WTC11 (cell line): ENCODE data around the gene MVB12A. TPM values are rescaled to one million over a fixed set of nuclear protein-coding genes. Genes with fewer than 3 reads are reported as not detected.

ENCODE experiments used
- ATAC-seq: fragments of 200-7000 bp; cut with Tn5 transposase; 2 replicates; pipeline ENCODE4 v1.10.0; 2021; ENCODE audit warnings: mild to moderate bottlenecking, moderate library complexity
- CTCF ChIA-PET: fragments of 300-600 bp; sonication (Branson Sonifier 250); formaldehyde crosslinking; loops from one replicate; lab custom pipeline; 2021; ENCODE audit warnings: antibody characterized with exemption; lab: Charles Lee
- POLR2A ChIA-PET: fragments of 350-600 bp; sonication (Branson Sonifier 250); formaldehyde crosslinking; loops from one replicate; lab custom pipeline; 2021; ENCODE audit warnings: antibody characterized with exemption; lab: Charles Lee
- DNase-seq: peaks from one replicate; pipeline ENCODE4 v3.0.0; 2021; ENCODE audit warnings: low spot score
- H3K27ac Mint-ChIP-seq: 2 replicates; pipeline ENCODE4 v1.8.0; 2021; ENCODE audit warnings: mixed read lengths
- H3K27me3 Mint-ChIP-seq: 2 replicates; pipeline ENCODE4 v1.8.0; 2021; ENCODE audit warnings: low read depth, mild to moderate bottlenecking, moderate library complexity, mixed read lengths
- H3K36me3 Mint-ChIP-seq: 2 replicates; pipeline ENCODE4 v1.8.0; 2021; ENCODE audit warnings: mixed read lengths
- H3K4me1 Mint-ChIP-seq: 2 replicates; pipeline ENCODE4 v1.8.0; 2022; ENCODE audit warnings: mixed read lengths
- H3K4me3 Mint-ChIP-seq: 2 replicates; pipeline ENCODE4 v1.8.0; 2021; ENCODE audit warnings: mild to moderate bottlenecking, moderate library complexity, mixed read lengths
- H3K9me3 Mint-ChIP-seq: 2 replicates; pipeline ENCODE4 v1.8.0; 2021; ENCODE audit warnings: mixed read lengths
- ATF1 ChIP-seq: sonication (generic); formaldehyde crosslinking; IDR thresholded peaks from 2 replicates; pipeline ENCODE4 v1.8.1; 2023; ENCODE audit warnings: mild to moderate bottlenecking, moderate library complexity, missing genetic modification reagents
- CBFB ChIP-seq: sonication (generic); formaldehyde crosslinking; IDR thresholded peaks from 2 replicates; pipeline ENCODE4 v1.8.1; 2022; ENCODE audit warnings: mild to moderate bottlenecking, low read depth, missing genetic modification reagents
- CREM ChIP-seq: sonication (generic); formaldehyde crosslinking; IDR thresholded peaks from 2 replicates; pipeline ENCODE4 v1.8.1; 2022; ENCODE audit warnings: mild to moderate bottlenecking, missing genetic modification reagents, moderate library complexity
- ELF4 ChIP-seq: sonication (generic); formaldehyde crosslinking; IDR thresholded peaks from 2 replicates; pipeline ENCODE4 v1.8.1; 2022; ENCODE audit warnings: low read depth, mild to moderate bottlenecking, moderate library complexity, missing genetic modification reagents
- ETV6 ChIP-seq: sonication (generic); formaldehyde crosslinking; IDR thresholded peaks from 2 replicates; pipeline ENCODE4 v1.8.1; 2022; ENCODE audit warnings: mild to moderate bottlenecking, missing genetic modification reagents
- FOXK1 ChIP-seq: sonication (generic); formaldehyde crosslinking; IDR thresholded peaks from 2 replicates; pipeline ENCODE4 v1.8.0; 2022; ENCODE audit warnings: mild to moderate bottlenecking, moderate library complexity, missing genetic modification reagents
- GRHL2 ChIP-seq: fragments of 250-450 bp; sonication (Bioruptor Pico); IDR thresholded peaks from 2 replicates; pipeline ENCODE4 v1.8.0; 2022; ENCODE audit warnings: mild to moderate bottlenecking, moderate library complexity; ENCODE audit not compliant: insufficient replicate concordance, severe bottlenecking
- NFE2L1 ChIP-seq: sonication (generic); formaldehyde crosslinking; IDR thresholded peaks from 2 replicates; pipeline ENCODE4 v1.8.1; 2023; ENCODE audit warnings: missing genetic modification reagents
- NR1H2 ChIP-seq: sonication (generic); formaldehyde crosslinking; IDR thresholded peaks from 2 replicates; pipeline ENCODE4 v1.9.0; 2021; ENCODE audit warnings: mild to moderate bottlenecking, moderate library complexity, missing genetic modification reagents
- NR3C1 ChIP-seq: sonication (generic); formaldehyde crosslinking; conservative IDR thresholded peaks from 2 replicates; pipeline ENCODE4 v1.8.1; 2023; ENCODE audit warnings: low read depth, mild to moderate bottlenecking, missing genetic modification reagents
- OVOL2 ChIP-seq: fragments of 250-450 bp; sonication (Bioruptor Pico); IDR thresholded peaks from 2 replicates; pipeline ENCODE4 v1.9.0; 2021; ENCODE audit warnings: mild to moderate bottlenecking, borderline replicate concordance
- RORB ChIP-seq: fragments of 250-450 bp; sonication (Bioruptor Pico); IDR thresholded peaks from 2 replicates; pipeline ENCODE4 v1.9.0; 2021; ENCODE audit warnings: mild to moderate bottlenecking
- SMAD4 ChIP-seq: sonication (generic); formaldehyde crosslinking; IDR thresholded peaks from 2 replicates; pipeline ENCODE4 v1.8.0; 2022; ENCODE audit warnings: mild to moderate bottlenecking, missing genetic modification reagents
- TP53 ChIP-seq: sonication (generic); formaldehyde crosslinking; IDR thresholded peaks from 2 replicates; pipeline ENCODE4 v1.8.1; 2023; ENCODE audit warnings: mild to moderate bottlenecking, missing genetic modification reagents
- ZBTB21 ChIP-seq: sonication (generic); formaldehyde crosslinking; IDR thresholded peaks from 2 replicates; pipeline ENCODE4 v1.8.1; 2023; ENCODE audit warnings: mild to moderate bottlenecking, missing genetic modification reagents, borderline replicate concordance
- ZBTB43 ChIP-seq: sonication (generic); formaldehyde crosslinking; IDR thresholded peaks from 2 replicates; pipeline ENCODE4 v1.8.1; 2023; ENCODE audit warnings: mild to moderate bottlenecking, missing genetic modification reagents
- ZNF121 ChIP-seq: sonication (generic); formaldehyde crosslinking; IDR thresholded peaks from 2 replicates; pipeline ENCODE4 v1.8.0; 2023; ENCODE audit warnings: missing genetic modification reagents
- ZNF416 ChIP-seq: fragments of 250-450 bp; sonication (Bioruptor Pico); IDR thresholded peaks from 2 replicates; pipeline ENCODE4 v1.9.0; 2021; ENCODE audit warnings: mild to moderate bottlenecking, inconsistent platforms
- ZNF532 ChIP-seq: fragments of 250-450 bp; sonication (Bioruptor Pico); IDR thresholded peaks from 2 replicates; pipeline ENCODE4 v1.9.0; 2021; ENCODE audit warnings: mild to moderate bottlenecking, borderline replicate concordance
- total RNA-seq: library from RNA; stranded (reverse); gene quantifications from 3 replicates; pipeline ENCODE4 v1.2.3, GENCODE V29; 2021
- TF ChIP-seq, protein P1 (sequence below): fragments of 250-450 bp; sonication (Bioruptor Pico); IDR thresholded peaks from 2 replicates; pipeline ENCODE4 v1.8.0; 2021; ENCODE audit warnings: mild to moderate bottlenecking
- TF ChIP-seq, protein P2 (sequence below): sonication (generic); formaldehyde crosslinking; IDR thresholded peaks from 2 replicates; pipeline ENCODE4 v1.8.1; 2023; ENCODE audit warnings: mild to moderate bottlenecking, missing genetic modification reagents

MVB12A gene
- total RNA-seq, 1 experiment from 2014 or later = 58.7 TPM

GRCh38 chr19:17419621-17420474 is at the start of gene MVB12A (continued):
- TF ChIP-seq ZNF532 (no peak), SMAD4 (CRISPR knock-in tag) (no peak), NR1H2 (CRISPR knock-in tag) (no peak), ETV6 (CRISPR knock-in tag) (0 out of 2 replicates have a peak, but pooled peaks have one; percentile 58), ZNF416 (CRISPR knock-in tag) (no peak), CBFB (no peak), FOXK1 (CRISPR knock-in tag) (peak; percentile 70; the same call in 1 of the 2 replicates), TP53 (no peak)

- Mint-ChIP-seq H3K27me3 (no peaks in the 10 kb centered on the region), H3K9me3 (peaks cover 8% of the 10 kb centered on the region), H3K27ac (no peak within 1 kb of the TSS), H3K4me3 (no peak within 1 kb of the TSS), H3K36me3 (peaks cover 9% of the 10 kb centered on the region), H3K4me1 (peaks cover 12% of the 10 kb centered on the region)
- ATAC-seq = peak; percentile 33; the same call in 1 of the 2 replicates
- ChIA-PET CTCF (interaction anchor here (0.5 to 1.3 kb wide), 3 partner anchors 9 to 67 kb away, joined by 3 to 4 read pairs (median 3); no protein-coding TSS in a partner anchor), POLR2A (no interaction called here)
- no peak for DNase-seq
- TF ChIP-seq ZBTB43 (CRISPR knock-in tag) (no peak), NR3C1 (CRISPR knock-in tag) (no peak), ELF4 (CRISPR knock-in tag) (no peak), NFE2L1 (CRISPR knock-in tag) (no peak), OVOL2 (CRISPR knock-in tag) (no peak), RORB (CRISPR knock-in tag) (no peak), ATF1 (no peak), ZNF121 (no peak), GRHL2 (CRISPR knock-in tag) (no peak), FOXK1 (CRISPR knock-in tag) (no peak), ZBTB21 (CRISPR knock-in tag) (no peak), CREM (CRISPR knock-in tag) (no peak), ZNF532 (no peak)
- TF ChIP-seq, protein P1, sequence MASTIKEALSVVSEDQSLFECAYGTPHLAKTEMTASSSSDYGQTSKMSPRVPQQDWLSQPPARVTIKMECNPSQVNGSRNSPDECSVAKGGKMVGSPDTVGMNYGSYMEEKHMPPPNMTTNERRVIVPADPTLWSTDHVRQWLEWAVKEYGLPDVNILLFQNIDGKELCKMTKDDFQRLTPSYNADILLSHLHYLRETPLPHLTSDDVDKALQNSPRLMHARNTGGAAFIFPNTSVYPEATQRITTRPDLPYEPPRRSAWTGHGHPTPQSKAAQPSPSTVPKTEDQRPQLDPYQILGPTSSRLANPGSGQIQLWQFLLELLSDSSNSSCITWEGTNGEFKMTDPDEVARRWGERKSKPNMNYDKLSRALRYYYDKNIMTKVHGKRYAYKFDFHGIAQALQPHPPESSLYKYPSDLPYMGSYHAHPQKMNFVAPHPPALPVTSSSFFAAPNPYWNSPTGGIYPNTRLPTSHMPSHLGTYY (CRISPR knock-in tag) = no peak
- TF ChIP-seq, protein P2, sequence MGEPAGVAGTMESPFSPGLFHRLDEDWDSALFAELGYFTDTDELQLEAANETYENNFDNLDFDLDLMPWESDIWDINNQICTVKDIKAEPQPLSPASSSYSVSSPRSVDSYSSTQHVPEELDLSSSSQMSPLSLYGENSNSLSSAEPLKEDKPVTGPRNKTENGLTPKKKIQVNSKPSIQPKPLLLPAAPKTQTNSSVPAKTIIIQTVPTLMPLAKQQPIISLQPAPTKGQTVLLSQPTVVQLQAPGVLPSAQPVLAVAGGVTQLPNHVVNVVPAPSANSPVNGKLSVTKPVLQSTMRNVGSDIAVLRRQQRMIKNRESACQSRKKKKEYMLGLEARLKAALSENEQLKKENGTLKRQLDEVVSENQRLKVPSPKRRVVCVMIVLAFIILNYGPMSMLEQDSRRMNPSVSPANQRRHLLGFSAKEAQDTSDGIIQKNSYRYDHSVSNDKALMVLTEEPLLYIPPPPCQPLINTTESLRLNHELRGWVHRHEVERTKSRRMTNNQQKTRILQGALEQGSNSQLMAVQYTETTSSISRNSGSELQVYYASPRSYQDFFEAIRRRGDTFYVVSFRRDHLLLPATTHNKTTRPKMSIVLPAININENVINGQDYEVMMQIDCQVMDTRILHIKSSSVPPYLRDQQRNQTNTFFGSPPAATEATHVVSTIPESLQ (CRISPR knock-in tag) = no peak
Measured at GRCh38 chr19:17376935-17377600, 42.8 kb upstream of the MVB12A start, which contains the start of gene PLVAP. Gene PLVAP, minus strand, starts transcription at chr19:17377342. Its CDS starts 54 bp downstream, at chr19:17377288.
